Measurements from ENCODE around the gene FFAR1.

The FFAR1 gene

DNA sequence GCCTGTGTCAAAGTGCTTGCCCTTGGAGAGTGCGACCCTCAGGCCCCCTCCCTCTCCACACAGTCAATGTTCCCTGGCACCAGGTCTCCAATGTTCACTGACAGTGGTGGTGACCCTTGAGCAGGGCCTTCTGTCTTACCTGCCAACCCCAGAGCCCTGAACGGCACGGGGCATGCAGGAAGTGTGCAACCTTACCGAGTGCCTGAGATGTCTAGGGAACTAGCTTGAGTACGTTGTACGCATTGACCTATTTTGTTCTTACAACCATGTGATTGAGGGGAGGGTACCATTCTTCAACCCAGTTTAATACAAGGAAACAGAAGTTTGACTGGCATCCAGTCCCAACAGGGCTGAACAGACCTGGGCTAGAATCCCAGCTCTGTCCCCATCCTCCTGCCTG lies 42.5 kb upstream of the FFAR1 start:
- TF ChIP-seq EGR1 (IDR thresholded peaks at IDR 0.05) (no peak), TAF1 (IDR thresholded peaks at IDR 0.05; ENCODE audit: low read depth) (no peak), CEBPB (IDR thresholded peaks at IDR 0.05) (no peak), EP300 (IDR thresholded peaks at IDR 0.05; ENCODE audit: borderline replicate concordance) (no peak), RAD21 (IDR thresholded peaks at IDR 0.05; ENCODE audit: low read depth) (no peak), NFIC (IDR thresholded peaks at IDR 0.05) (no peak), ZBTB7A (IDR thresholded peaks at IDR 0.05; ENCODE audit: low read depth) (no peak), TEAD4 (IDR thresholded peaks at IDR 0.05) (no peak)
- TF ChIP-seq, protein P1, sequence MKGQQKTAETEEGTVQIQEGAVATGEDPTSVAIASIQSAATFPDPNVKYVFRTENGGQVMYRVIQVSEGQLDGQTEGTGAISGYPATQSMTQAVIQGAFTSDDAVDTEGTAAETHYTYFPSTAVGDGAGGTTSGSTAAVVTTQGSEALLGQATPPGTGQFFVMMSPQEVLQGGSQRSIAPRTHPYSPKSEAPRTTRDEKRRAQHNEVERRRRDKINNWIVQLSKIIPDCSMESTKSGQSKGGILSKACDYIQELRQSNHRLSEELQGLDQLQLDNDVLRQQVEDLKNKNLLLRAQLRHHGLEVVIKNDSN (IDR thresholded peaks at IDR 0.05), result no peak

DNA sequence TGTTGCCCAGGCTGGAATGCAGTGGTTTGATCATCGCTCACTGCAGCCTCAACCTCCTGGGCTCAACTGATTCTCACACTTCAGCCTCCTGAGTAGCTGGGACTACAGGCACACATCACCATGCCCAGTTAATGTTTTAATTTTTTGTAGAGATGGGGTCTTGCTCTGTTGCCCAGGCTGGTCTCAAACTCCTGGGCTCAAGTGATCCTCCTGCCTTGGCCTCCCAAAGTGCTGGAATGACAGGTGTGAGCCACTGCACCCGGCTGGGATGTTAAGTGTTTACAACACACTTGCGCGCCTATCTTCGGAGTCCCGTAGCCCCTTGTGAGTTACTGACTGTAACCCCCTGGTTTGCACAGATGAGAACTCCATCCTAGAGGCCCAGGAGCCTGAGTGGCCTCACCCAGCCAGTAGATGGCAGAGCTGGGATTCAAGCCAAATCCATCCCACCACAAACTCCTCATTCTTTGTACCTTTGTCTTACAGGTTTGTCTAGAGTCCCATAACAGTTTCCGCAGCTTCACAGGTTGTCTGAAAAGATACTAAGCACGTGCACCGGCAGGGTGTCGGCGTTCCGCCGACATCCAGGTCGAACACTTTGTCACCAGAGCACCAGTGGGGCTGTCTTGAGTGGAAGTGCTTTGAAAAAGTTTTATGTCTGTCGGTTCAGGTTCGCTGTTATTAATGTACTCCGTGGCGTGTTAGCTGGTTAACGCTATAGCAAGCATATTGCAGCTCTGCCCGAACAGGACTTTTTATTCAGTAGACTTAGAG lies 41.0 kb upstream of the FFAR1 start:
- TF ChIP-seq TEAD4 (IDR thresholded peaks at IDR 0.05) (no peak), TAF1 (IDR thresholded peaks at IDR 0.05; ENCODE audit: low read depth) (no peak), RAD21 (IDR thresholded peaks at IDR 0.05; ENCODE audit: low read depth) (peak; percentile 17; the same call in 1 of the 2 replicates), ZBTB7A (IDR thresholded peaks at IDR 0.05; ENCODE audit: low read depth) (no peak)
- TF ChIP-seq, protein P2, sequence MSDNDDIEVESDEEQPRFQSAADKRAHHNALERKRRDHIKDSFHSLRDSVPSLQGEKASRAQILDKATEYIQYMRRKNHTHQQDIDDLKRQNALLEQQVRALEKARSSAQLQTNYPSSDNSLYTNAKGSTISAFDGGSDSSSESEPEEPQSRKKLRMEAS (IDR thresholded peaks at IDR 0.05), result no peak

DNA sequence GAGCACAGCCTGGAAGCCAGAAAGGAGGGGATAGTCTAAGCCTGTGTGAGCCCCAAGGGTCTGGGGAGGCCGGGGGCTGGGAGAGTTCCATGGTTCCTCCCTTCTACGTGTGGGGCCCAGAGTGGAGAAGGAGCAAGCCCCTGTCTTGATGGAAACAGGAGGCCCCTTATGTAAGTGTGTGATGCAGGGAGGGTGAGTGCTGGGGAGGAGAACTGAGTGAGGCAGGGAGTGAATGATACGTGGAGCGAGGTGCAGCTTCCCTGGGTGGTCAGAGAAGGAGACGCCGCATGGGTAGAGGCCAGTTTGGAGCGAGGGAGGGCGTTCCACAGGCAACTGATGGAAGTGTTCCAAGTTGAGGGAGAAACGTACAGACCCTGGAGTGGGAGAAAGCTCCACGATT lies 39.8 kb upstream of the FFAR1 start:
- TF ChIP-seq NFIC (IDR thresholded peaks at IDR 0.05), result no peak
- no peak for TF ChIP-seq EP300 (IDR thresholded peaks at IDR 0.05; ENCODE audit: borderline replicate concordance)
- no peak for TF ChIP-seq TAF1 (IDR thresholded peaks at IDR 0.05; ENCODE audit: low read depth)
- TF ChIP-seq EGR1 (IDR thresholded peaks at IDR 0.05), result no peak

DNA sequence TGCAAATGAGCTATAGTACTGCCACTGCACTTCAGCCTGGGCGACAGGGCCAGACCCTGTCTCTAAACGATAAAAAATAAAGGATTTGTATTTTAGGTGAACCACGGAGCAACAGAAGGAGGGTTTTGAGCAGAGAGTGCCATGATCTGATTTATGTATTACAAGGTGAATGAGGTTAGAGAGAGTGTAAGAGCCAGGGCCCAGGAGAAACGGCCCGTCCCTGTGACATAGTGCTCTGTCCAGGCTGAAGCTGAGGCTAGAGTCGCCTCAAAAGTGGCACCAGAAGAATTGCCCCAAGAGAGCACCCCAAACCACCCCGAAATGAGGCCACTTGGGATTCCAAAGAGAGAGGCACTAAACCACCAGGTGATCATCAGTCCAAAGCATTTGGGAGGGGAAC lies 38.8 kb upstream of the FFAR1 start:
- TF ChIP-seq, protein P1 (IDR thresholded peaks at IDR 0.05), result no peak
- TF ChIP-seq FOXM1 (IDR thresholded peaks at IDR 0.05; ENCODE audit: borderline replicate concordance, low read depth) (no peak), TEAD4 (IDR thresholded peaks at IDR 0.05) (no peak), EGR1 (IDR thresholded peaks at IDR 0.05) (no peak), RAD21 (IDR thresholded peaks at IDR 0.05; ENCODE audit: low read depth) (no peak), ZBTB7A (IDR thresholded peaks at IDR 0.05; ENCODE audit: low read depth) (no peak), CEBPB (IDR thresholded peaks at IDR 0.05) (no peak), CREB1 (IDR thresholded peaks at IDR 0.05; ENCODE audit: low read depth) (no peak), TAF1 (IDR thresholded peaks at IDR 0.05; ENCODE audit: low read depth) (no peak), YY1 (IDR thresholded peaks at IDR 0.05; ENCODE audit: low read depth) (no peak), TCF12 (IDR thresholded peaks at IDR 0.05; ENCODE audit: low read depth) (no peak), EP300 (IDR thresholded peaks at IDR 0.05; ENCODE audit: borderline replicate concordance) (no peak), NFIC (IDR thresholded peaks at IDR 0.05) (no peak)
- TF ChIP-seq, protein P2 (IDR thresholded peaks at IDR 0.05), result no peak
- TF ChIP-seq, protein P3, sequence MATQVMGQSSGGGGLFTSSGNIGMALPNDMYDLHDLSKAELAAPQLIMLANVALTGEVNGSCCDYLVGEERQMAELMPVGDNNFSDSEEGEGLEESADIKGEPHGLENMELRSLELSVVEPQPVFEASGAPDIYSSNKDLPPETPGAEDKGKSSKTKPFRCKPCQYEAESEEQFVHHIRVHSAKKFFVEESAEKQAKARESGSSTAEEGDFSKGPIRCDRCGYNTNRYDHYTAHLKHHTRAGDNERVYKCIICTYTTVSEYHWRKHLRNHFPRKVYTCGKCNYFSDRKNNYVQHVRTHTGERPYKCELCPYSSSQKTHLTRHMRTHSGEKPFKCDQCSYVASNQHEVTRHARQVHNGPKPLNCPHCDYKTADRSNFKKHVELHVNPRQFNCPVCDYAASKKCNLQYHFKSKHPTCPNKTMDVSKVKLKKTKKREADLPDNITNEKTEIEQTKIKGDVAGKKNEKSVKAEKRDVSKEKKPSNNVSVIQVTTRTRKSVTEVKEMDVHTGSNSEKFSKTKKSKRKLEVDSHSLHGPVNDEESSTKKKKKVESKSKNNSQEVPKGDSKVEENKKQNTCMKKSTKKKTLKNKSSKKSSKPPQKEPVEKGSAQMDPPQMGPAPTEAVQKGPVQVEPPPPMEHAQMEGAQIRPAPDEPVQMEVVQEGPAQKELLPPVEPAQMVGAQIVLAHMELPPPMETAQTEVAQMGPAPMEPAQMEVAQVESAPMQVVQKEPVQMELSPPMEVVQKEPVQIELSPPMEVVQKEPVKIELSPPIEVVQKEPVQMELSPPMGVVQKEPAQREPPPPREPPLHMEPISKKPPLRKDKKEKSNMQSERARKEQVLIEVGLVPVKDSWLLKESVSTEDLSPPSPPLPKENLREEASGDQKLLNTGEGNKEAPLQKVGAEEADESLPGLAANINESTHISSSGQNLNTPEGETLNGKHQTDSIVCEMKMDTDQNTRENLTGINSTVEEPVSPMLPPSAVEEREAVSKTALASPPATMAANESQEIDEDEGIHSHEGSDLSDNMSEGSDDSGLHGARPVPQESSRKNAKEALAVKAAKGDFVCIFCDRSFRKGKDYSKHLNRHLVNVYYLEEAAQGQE (IDR thresholded peaks at IDR 0.05; ENCODE audit: low read depth), result no peak

DNA sequence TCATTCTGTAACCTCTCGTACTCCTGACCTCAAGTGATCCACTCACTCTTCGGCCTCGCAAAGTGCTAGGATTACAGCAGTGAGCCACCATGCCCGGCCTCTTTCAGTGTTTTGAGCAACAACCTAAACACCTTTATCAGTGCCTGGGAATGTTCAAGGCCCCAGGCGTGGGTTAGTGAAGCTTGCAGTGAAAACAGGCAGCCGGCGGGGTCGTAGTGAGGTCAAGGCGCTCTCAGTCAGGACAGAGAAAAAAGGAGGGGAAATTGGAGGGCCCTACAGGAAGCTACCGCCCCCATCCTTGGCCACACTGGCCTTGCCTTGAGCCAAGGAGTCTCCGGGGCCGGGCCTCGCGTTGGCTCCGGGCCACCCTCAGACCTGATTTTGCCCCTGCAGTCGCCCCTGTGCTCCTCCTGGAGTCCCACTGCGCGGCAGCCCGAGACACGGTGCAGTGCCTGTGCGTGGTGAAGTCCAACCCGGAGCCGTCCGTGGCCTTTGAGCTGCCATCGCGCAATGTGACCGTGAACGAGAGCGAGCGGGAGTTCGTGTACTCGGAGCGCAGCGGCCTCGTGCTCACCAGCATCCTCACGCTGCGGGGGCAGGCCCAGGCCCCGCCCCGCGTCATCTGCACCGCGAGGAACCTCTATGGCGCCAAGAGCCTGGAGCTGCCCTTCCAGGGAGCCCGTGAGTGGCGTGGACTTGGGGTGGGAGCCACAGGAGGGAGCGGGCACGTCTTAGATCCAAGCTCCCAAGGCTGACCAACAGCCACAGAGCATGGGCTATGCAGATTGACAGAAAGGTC lies 38.0 kb upstream of the FFAR1 start:
- TF ChIP-seq, protein P1 (IDR thresholded peaks at IDR 0.05), result no peak
- TF ChIP-seq RAD21 (IDR thresholded peaks at IDR 0.05; ENCODE audit: low read depth) (no peak), ZBTB7A (IDR thresholded peaks at IDR 0.05; ENCODE audit: low read depth) (no peak), CEBPB (IDR thresholded peaks at IDR 0.05) (no peak), EP300 (IDR thresholded peaks at IDR 0.05; ENCODE audit: borderline replicate concordance) (no peak), FOXM1 (IDR thresholded peaks at IDR 0.05; ENCODE audit: borderline replicate concordance, low read depth) (no peak), TCF12 (IDR thresholded peaks at IDR 0.05; ENCODE audit: low read depth) (no peak)
- TF ChIP-seq, protein P2 (IDR thresholded peaks at IDR 0.05), result no peak

DNA sequence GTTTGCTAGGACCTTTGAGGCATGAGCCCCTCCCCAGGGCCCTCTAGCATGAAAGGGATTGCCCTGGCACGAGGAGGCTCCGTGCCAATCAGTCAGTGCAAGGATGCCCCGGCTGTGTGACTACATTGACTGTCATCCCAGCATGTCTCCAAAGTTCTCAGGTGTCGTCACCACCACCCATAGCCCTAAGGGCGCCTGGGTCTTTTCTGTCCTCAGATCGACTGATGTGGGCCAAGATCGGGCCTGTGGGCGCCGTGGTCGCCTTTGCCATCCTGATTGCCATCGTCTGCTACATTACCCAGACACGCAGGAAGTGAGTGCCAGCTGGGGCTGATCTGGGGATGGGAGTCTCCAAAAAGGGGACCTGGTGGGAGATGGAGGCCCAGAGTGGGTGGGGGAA lies 37.4 kb upstream of the FFAR1 start:
- TF ChIP-seq CREB1 (IDR thresholded peaks at IDR 0.05; ENCODE audit: low read depth), result no peak
- TF ChIP-seq TAF1 (IDR thresholded peaks at IDR 0.05; ENCODE audit: low read depth), result no peak
- TF ChIP-seq RAD21 (IDR thresholded peaks at IDR 0.05; ENCODE audit: low read depth), result no peak
- no peak for TF ChIP-seq NFIC (IDR thresholded peaks at IDR 0.05)
- TF ChIP-seq YY1 (IDR thresholded peaks at IDR 0.05; ENCODE audit: low read depth), result no peak
- TF ChIP-seq EP300 (IDR thresholded peaks at IDR 0.05; ENCODE audit: borderline replicate concordance), result no peak
- no peak for TF ChIP-seq TEAD4 (IDR thresholded peaks at IDR 0.05)
- TF ChIP-seq ZBTB7A (IDR thresholded peaks at IDR 0.05; ENCODE audit: low read depth), result no peak
- TF ChIP-seq, protein P2 (IDR thresholded peaks at IDR 0.05), result no peak
- TF ChIP-seq FOXM1 (IDR thresholded peaks at IDR 0.05; ENCODE audit: borderline replicate concordance, low read depth), result no peak
- TF ChIP-seq, protein P3 (IDR thresholded peaks at IDR 0.05; ENCODE audit: low read depth), result no peak
- no peak for TF ChIP-seq EGR1 (IDR thresholded peaks at IDR 0.05)
- no peak for TF ChIP-seq TCF12 (IDR thresholded peaks at IDR 0.05; ENCODE audit: low read depth)
- no peak for TF ChIP-seq CEBPB (IDR thresholded peaks at IDR 0.05)
- TF ChIP-seq, protein P1 (IDR thresholded peaks at IDR 0.05), result no peak

All from Ishikawa (cell line).